ENCODE measurements around the gene EPOP. TPM values are rescaled to one million over a fixed set of nuclear protein-coding genes. Genes with fewer than 3 reads are reported as not detected.

EPOP gene
- total and polyA plus RNA-seq, 2 of the 13 experiments (the other 11 are each of a cell fraction or from before 2014, with no cell fraction given), result 14.7 to 37.8 TPM

DNA sequence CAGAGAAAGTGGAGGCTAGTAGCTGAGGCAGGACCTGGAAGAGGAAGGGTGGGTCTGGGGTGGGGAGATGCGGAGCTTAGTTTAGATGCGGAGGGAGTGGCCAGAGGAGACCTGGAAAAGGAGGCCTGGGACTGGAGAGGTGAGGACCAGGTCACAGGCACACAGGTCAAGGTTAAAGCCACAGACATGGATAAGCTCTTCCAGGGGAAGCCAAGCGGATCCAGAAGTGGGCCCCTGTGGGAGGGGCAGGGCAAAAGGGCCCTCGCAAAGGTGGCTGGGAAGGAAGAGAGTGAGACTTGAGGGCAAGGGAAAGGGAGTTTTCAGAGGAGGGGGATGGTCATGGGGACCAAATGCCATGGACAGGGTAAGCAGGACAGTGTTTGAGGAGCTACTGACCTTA lies 16.4 kb upstream of the EPOP start (continued):
- TF ChIP-seq NR2F2 (IDR thresholded peaks at IDR 0.05; ENCODE audit: borderline replicate concordance, low read depth) (peak; percentile 88), TBL1XR1 (IDR thresholded peaks at IDR 0.05; ENCODE audit: borderline replicate concordance, low read length, partially characterized antibody) (peak; percentile 79), TBX3 (IDR thresholded peaks at IDR 0.05; ENCODE audit: borderline replicate concordance) (no peak), NAIF1 (CRISPR knock-in tag; IDR thresholded peaks at IDR 0.05; ENCODE audit: borderline replicate concordance) (no peak), ZNF260 (CRISPR knock-in tag; IDR thresholded peaks at IDR 0.05; ENCODE audit: borderline replicate concordance, low read depth) (no peak), ELF1 (CRISPR knock-in tag; IDR thresholded peaks at IDR 0.05) (no peak), RAD51 (IDR thresholded peaks at IDR 0.05; ENCODE audit: borderline replicate concordance) (no peak), ATF7 (IDR thresholded peaks at IDR 0.05) (no peak), ATF7 (CRISPR knock-in tag; IDR thresholded peaks at IDR 0.05) (no peak), NKX3-1 (CRISPR knock-in tag; IDR thresholded peaks at IDR 0.05) (no peak), ZNF510 (CRISPR knock-in tag; IDR thresholded peaks at IDR 0.05; ENCODE audit: low read depth) (no peak), POLR2AphosphoS2 (IDR thresholded peaks at IDR 0.05; ENCODE audit: low read depth, low read length) (no peak), ZMYM2 (CRISPR knock-in tag; IDR thresholded peaks at IDR 0.05) (no peak), ZNF547 (CRISPR knock-in tag; IDR thresholded peaks at IDR 0.05) (no peak), MAF1 (CRISPR knock-in tag; IDR thresholded peaks at IDR 0.05; ENCODE audit: borderline replicate concordance) (no peak), ZNF10 (CRISPR knock-in tag; IDR thresholded peaks at IDR 0.05; ENCODE audit: borderline replicate concordance, low read depth) (no peak), ETV6 (CRISPR knock-in tag; conservative IDR thresholded peaks at IDR 0.05) (no peak)
- TF ChIP-seq, protein P1, sequence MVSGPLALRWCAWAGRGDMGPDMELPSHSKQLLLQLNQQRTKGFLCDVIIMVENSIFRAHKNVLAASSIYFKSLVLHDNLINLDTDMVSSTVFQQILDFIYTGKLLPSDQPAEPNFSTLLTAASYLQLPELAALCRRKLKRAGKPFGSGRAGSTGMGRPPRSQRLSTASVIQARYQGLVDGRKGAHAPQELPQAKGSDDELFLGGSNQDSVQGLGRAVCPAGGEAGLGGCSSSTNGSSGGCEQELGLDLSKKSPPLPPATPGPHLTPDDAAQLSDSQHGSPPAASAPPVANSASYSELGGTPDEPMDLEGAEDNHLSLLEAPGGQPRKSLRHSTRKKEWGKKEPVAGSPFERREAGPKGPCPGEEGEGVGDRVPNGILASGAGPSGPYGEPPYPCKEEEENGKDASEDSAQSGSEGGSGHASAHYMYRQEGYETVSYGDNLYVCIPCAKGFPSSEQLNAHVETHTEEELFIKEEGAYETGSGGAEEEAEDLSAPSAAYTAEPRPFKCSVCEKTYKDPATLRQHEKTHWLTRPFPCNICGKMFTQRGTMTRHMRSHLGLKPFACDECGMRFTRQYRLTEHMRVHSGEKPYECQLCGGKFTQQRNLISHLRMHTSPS (CRISPR knock-in tag; IDR thresholded peaks at IDR 0.05; ENCODE audit: low read depth), result no peak
- TF ChIP-seq, protein P2, sequence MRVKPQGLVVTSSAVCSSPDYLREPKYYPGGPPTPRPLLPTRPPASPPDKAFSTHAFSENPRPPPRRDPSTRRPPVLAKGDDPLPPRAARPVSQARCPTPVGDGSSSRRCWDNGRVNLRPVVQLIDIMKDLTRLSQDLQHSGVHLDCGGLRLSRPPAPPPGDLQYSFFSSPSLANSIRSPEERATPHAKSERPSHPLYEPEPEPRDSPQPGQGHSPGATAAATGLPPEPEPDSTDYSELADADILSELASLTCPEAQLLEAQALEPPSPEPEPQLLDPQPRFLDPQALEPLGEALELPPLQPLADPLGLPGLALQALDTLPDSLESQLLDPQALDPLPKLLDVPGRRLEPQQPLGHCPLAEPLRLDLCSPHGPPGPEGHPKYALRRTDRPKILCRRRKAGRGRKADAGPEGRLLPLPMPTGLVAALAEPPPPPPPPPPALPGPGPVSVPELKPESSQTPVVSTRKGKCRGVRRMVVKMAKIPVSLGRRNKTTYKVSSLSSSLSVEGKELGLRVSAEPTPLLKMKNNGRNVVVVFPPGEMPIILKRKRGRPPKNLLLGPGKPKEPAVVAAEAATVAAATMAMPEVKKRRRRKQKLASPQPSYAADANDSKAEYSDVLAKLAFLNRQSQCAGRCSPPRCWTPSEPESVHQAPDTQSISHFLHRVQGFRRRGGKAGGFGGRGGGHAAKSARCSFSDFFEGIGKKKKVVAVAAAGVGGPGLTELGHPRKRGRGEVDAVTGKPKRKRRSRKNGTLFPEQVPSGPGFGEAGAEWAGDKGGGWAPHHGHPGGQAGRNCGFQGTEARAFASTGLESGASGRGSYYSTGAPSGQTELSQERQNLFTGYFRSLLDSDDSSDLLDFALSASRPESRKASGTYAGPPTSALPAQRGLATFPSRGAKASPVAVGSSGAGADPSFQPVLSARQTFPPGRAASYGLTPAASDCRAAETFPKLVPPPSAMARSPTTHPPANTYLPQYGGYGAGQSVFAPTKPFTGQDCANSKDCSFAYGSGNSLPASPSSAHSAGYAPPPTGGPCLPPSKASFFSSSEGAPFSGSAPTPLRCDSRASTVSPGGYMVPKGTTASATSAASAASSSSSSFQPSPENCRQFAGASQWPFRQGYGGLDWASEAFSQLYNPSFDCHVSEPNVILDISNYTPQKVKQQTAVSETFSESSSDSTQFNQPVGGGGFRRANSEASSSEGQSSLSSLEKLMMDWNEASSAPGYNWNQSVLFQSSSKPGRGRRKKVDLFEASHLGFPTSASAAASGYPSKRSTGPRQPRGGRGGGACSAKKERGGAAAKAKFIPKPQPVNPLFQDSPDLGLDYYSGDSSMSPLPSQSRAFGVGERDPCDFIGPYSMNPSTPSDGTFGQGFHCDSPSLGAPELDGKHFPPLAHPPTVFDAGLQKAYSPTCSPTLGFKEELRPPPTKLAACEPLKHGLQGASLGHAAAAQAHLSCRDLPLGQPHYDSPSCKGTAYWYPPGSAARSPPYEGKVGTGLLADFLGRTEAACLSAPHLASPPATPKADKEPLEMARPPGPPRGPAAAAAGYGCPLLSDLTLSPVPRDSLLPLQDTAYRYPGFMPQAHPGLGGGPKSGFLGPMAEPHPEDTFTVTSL (CRISPR knock-in tag; IDR thresholded peaks at IDR 0.05; ENCODE audit: borderline replicate concordance), result no peak
- TF ChIP-seq, protein P3, sequence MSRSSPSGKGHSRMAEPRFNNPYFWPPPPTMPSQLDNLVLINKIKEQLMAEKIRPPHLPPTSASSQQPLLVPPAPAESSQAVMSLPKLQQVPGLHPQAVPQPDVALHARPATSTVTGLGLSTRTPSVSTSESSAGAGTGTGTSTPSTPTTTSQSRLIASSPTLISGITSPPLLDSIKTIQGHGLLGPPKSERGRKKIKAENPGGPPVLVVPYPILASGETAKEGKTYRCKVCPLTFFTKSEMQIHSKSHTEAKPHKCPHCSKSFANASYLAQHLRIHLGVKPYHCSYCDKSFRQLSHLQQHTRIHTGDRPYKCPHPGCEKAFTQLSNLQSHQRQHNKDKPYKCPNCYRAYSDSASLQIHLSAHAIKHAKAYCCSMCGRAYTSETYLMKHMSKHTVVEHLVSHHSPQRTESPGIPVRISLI (CRISPR knock-in tag; IDR thresholded peaks at IDR 0.05; ENCODE audit: borderline replicate concordance), result no peak
- TF ChIP-seq, protein P4, sequence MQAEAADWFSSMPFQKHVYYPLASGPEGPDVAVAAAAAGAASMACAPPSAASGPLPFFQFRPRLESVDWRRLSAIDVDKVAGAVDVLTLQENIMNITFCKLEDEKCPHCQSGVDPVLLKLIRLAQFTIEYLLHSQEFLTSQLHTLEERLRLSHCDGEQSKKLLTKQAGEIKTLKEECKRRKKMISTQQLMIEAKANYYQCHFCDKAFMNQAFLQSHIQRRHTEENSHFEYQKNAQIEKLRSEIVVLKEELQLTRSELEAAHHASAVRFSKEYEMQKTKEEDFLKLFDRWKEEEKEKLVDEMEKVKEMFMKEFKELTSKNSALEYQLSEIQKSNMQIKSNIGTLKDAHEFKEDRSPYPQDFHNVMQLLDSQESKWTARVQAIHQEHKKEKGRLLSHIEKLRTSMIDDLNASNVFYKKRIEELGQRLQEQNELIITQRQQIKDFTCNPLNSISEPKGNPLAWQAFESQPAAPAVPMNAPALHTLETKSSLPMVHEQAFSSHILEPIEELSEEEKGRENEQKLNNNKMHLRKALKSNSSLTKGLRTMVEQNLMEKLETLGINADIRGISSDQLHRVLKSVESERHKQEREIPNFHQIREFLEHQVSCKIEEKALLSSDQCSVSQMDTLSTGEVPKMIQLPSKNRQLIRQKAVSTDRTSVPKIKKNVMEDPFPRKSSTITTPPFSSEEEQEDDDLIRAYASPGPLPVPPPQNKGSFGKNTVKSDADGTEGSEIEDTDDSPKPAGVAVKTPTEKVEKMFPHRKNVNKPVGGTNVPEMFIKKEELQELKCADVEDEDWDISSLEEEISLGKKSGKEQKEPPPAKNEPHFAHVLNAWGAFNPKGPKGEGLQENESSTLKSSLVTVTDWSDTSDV (CRISPR knock-in tag; IDR thresholded peaks at IDR 0.05), result no peak
